A549 (cell line): ENCODE measurements around the gene POLR3B. TPM values are rescaled to one million over a fixed set of nuclear protein-coding genes. Genes with fewer than 3 reads are reported as not detected.

Experiments
- ATAC-seq, 2 experiments: fragments of 200-7000 bp in 1 of 2; fragments of >200 bp in 1 of 2; cut with Nextera tagmentation in 1 of 2; cut with Tn5 transposase in 1 of 2; 3 replicates each; pipeline versions ENCODE4 v1.8.0 to v1.9.1; 2018 to 2020; ENCODE audit warnings: mild to moderate bottlenecking in 1 of 2, moderate library complexity in 1 of 2
- CTCF ChIA-PET: fragments of 300-600 bp; sonication (Branson Sonifier 250); formaldehyde crosslinking; extraction: SDS; loops from one replicate; lab custom pipeline; 2021; ENCODE audit warnings: antibody characterized with exemption, inconsistent platforms; lab: Yijun Ruan, JAX
- POLR2A ChIA-PET: fragments of 350-600 bp; formaldehyde crosslinking; extraction: SDS; loops from one replicate; lab custom pipeline; 2021; ENCODE audit warnings: antibody characterized with exemption, inconsistent platforms; lab: Yijun Ruan, JAX
- DNase-seq, 2 experiments: peaks; one replicate each; pipeline versions ENCODE4 v3.0.0 to v3.0.0-alpha.2; 2011 to 2016; ENCODE audit warnings: low read depth in 1 of 2, low spot score in 1 of 2
- FAIRE-seq: peaks from 2 replicates; lab custom pipeline; 2011; peaks lifted over from hg19 to GRCh38; lab: Jason Lieb, UNC
- H3K27ac ChIP-seq, 2 experiments: fragments of >200 bp; sonication (Bioruptor Twin); formaldehyde crosslinking; 3 replicates each; pipeline ENCODE4 v1.5.1; 2016 to 2017
- H3K4me1 ChIP-seq: fragments of >200 bp; sonication (Bioruptor Twin); formaldehyde crosslinking; 3 replicates; pipeline ENCODE4 v1.6.1; 2016
- H3K4me2 ChIP-seq: fragments of >200 bp; sonication (Bioruptor Twin); formaldehyde crosslinking; 3 replicates; pipeline ENCODE4 v1.6.1; 2016
- H3K4me3 ChIP-seq: fragments of >200 bp; sonication (Bioruptor Twin); formaldehyde crosslinking; 3 replicates; pipeline ENCODE4 v1.5.1; 2016
- H3K9me3 ChIP-seq: fragments of >200 bp; sonication (Bioruptor Twin); formaldehyde crosslinking; 3 replicates; pipeline ENCODE4 v1.6.1; 2016
- BCL3 ChIP-seq: fragments of >200 bp; sonication (Bioruptor Twin); formaldehyde crosslinking; IDR thresholded peaks from 3 replicates; pipeline ENCODE4 v1.6.1; 2016
- CBX2 ChIP-seq: fragments of 200-600 bp; sonication (generic); IDR thresholded peaks from 2 replicates; pipeline ENCODE4 v1.6.1; 2016; ENCODE audit warnings: low read depth, mild to moderate bottlenecking, borderline replicate concordance
- CEBPB ChIP-seq, 2 experiments: fragments of >200 bp in 1 of 2; sonication (Bioruptor Twin) in 1 of 2; formaldehyde crosslinking in 1 of 2; IDR thresholded peaks; 2 replicates each; pipeline ENCODE4 v1.6.1; 2012 to 2016
- CHD4 ChIP-seq: fragments of 200-600 bp; sonication (generic); IDR thresholded peaks from 2 replicates; pipeline ENCODE4 v1.6.1; 2016; ENCODE audit warnings: antibody characterized with exemption, mild to moderate bottlenecking, borderline replicate concordance
- ELK1 ChIP-seq: fragments of 150-350 bp; IDR thresholded peaks from 2 replicates; pipeline ENCODE4 v1.6.1; 2014; ENCODE audit warnings: low read depth, mild to moderate bottlenecking, low read length
- ESRRA ChIP-seq: fragments of 150-350 bp; IDR thresholded peaks from 2 replicates; pipeline ENCODE4 v1.6.1; 2014; ENCODE audit warnings: mild to moderate bottlenecking, low read length, borderline replicate concordance
- FOSL2 ChIP-seq, 2 experiments: fragments of 450-650 bp in 1 of 2; fragments of >200 bp in 1 of 2; sonication (Bioruptor Twin) in 1 of 2; formaldehyde crosslinking; IDR thresholded peaks; 2 replicates each; pipeline versions ENCODE4 v1.5.0 to v1.6.1; 2016 to 2020; ENCODE audit warnings: mild to moderate bottlenecking in 1 of 2, moderate library complexity in 1 of 2
- HMGXB4 ChIP-seq: fragments of 250-450 bp; sonication (Bioruptor Pico); IDR thresholded peaks from 2 replicates; pipeline ENCODE4 v1.5.0; 2021; ENCODE audit warnings: mild to moderate bottlenecking, moderate library complexity, borderline replicate concordance
- HOXB13 ChIP-seq: fragments of 250-450 bp; sonication (Bioruptor Pico); IDR thresholded peaks from 2 replicates; pipeline ENCODE4 v1.5.0; 2020; ENCODE audit warnings: low read depth, mild to moderate bottlenecking, moderate library complexity
- JUN ChIP-seq, 2 experiments: fragments of >200 bp; sonication (Bioruptor Twin); formaldehyde crosslinking; IDR thresholded peaks; 2 replicates in 1 of 2; 3 replicates in 1 of 2; pipeline ENCODE4 v1.6.1; 2016 to 2017
- KDM1A ChIP-seq: fragments of 200-600 bp; sonication (generic); IDR thresholded peaks from 2 replicates; pipeline ENCODE4 v1.6.1; 2016; ENCODE audit warnings: low read depth, mild to moderate bottlenecking
- REST ChIP-seq: fragments of 200-600 bp; sonication (generic); IDR thresholded peaks from 2 replicates; pipeline ENCODE4 v1.6.1; 2016; ENCODE audit warnings: antibody characterized with exemption, mild to moderate bottlenecking, moderate library complexity
- RNF2 ChIP-seq: fragments of 200-600 bp; sonication (generic); IDR thresholded peaks from 2 replicates; pipeline ENCODE4 v1.6.1; 2016; ENCODE audit warnings: low read depth, mild to moderate bottlenecking, antibody characterized with exemption, moderate library complexity, borderline replicate concordance
- SMC3 ChIP-seq: fragments of >200 bp; sonication (Bioruptor Twin); formaldehyde crosslinking; IDR thresholded peaks from 3 replicates; pipeline ENCODE4 v1.6.1; 2018; ENCODE audit warnings: inconsistent platforms
- ZNF302 ChIP-seq: fragments of 250-450 bp; sonication (Bioruptor Pico); IDR thresholded peaks from 2 replicates; pipeline ENCODE4 v1.9.0; 2021; ENCODE audit warnings: inconsistent platforms, mild to moderate bottlenecking, moderate library complexity
- WGBS: methylation state at CpG from one replicate; pipeline ENCODE4 v1.1.6; 2017; ENCODE audit errors: missing lambda C conversion rate; 5-methylcytosine and 5-hydroxymethylcytosine counted together
- polyA plus RNA-seq, 4 experiments: library from polyadenylated mRNA; depleted of rRNA in 3 of 4; stranded (reverse); fragments of >200 nt; fragmentation: RNase III in 1 of 4; extraction: RNeasy Plus Mini Kit Qiagen cat#74134 plus additional on column Dnase treatment in 1 of 4; gene quantifications; 2 replicates in 3 of 4; 3 replicates in 1 of 4; pipeline ENCODE4 v1.2.3, GENCODE V29; 2011 to 2017

POLR3B gene
- polyA plus RNA-seq, 2 of the 4 experiments (the other 2 are of a cell fraction): 5.4 to 10.7 TPM

GRCh38 chr12:106309671-106310505 is 47.7 kb upstream of the POLR3B start:
- 60% methylated on average over 7 of the region's 7 CpGs for WGBS
- FAIRE-seq (no peak), DNase-seq (no peak), ATAC-seq (no peak; a peak in 1 of 6 replicates)
- Histone ChIP-seq H3K4me2 (no peak overlapping the region), H3K27ac (no peak overlapping the region), H3K9me3 (no peaks in the 10 kb centered on the region), H3K4me3 (no peak overlapping the region), H3K4me1 (peaks cover 12% of the 10 kb centered on the region; the same call in 2 of the 3 replicates)
- CTCF ChIA-PET: interaction anchor here (1.0 kb wide), 1 partner anchor 63 kb away, joined by 4 read pairs; no protein-coding TSS in a partner anchor
- no peak for TF ChIP-seq CBX2
- no peak for TF ChIP-seq ESRRA
- TF ChIP-seq BCL3: no peak
- no peak for TF ChIP-seq KDM1A
- no peak for TF ChIP-seq SMC3
- POLR2A ChIA-PET: interaction anchor here (0.5 to 1.9 kb wide), 3 partner anchors 47 to 1678 kb away, joined by 3 to 4 read pairs (median 3); partner anchors contain the start of genes CKAP4 and POLR3B

- no peak for FAIRE-seq
- Histone ChIP-seq H3K4me2 (no peak overlapping the region), H3K9me3 (no peaks in the 10 kb centered on the region), H3K4me1 (peaks cover 12% of the 10 kb centered on the region; the same call in 2 of the 3 replicates), H3K4me3 (no peak overlapping the region), H3K27ac (no peak overlapping the region)
- ChIA-PET CTCF (interaction anchor here (0.6 to 1.0 kb wide), 2 partner anchors 64 to 602 kb away, joined by 3 to 4 read pairs; no protein-coding TSS in a partner anchor), POLR2A (no interaction called here)
- 89% methylated on average over 5 of the region's 5 CpGs for WGBS
- TF ChIP-seq REST: no peak
- no peak for TF ChIP-seq ZNF302
- no peak for TF ChIP-seq CEBPB (IDR thresholded peaks at IDR 0.05)
- no peak for TF ChIP-seq HMGXB4 (CRISPR knock-in tag)
- no peak for TF ChIP-seq ELK1
- TF ChIP-seq HOXB13 (CRISPR knock-in tag): no peak
- no peak for TF ChIP-seq BCL3
- no peak for TF ChIP-seq RNF2
- TF ChIP-seq CHD4: no peak
- TF ChIP-seq JUN (IDR thresholded peaks at IDR 0.05): no peak
- no peak for TF ChIP-seq FOSL2 (IDR thresholded peaks at IDR 0.05)
- TF ChIP-seq FOSL2 (CRISPR knock-in tag; IDR thresholded peaks at IDR 0.05): no peak
- DNase-seq: no peak
- no peak for ATAC-seq
These were observed 46.9 kb upstream of the POLR3B start for GRCh38 chr12:106310687-106311086.
